CD4-positive, CD25-positive, alpha-beta regulatory T cell (primary cell): Measurements from ENCODE around the gene DPP3. TPM values are rescaled to one million over a fixed set of nuclear protein-coding genes. Genes with fewer than 3 reads are reported as not detected.
"Not testable (repeated sequence)": the region's sequence is repeated elsewhere in the genome, so short reads cannot be mapped to it uniquely, and the experiment has no call there.

ENCODE experiments used
- ATAC-seq, 2 donors: fragments of 150-1000 bp; cut with Tn5 transposase; one replicate each; pipeline ENCODE4 v1.10.0; 2021; ENCODE audit warnings: low read depth in 2 of 2, moderate number of reproducible peaks in 2 of 2, moderate library complexity in 1 of 2
- DNase-seq, 3 donors: peaks; one replicate each; pipeline versions ENCODE4 v3.0.0 to v3.0.0-alpha.2; 2012 to 2022; ENCODE audit warnings: mixed read lengths in 1 of 3
- H3K27ac ChIP-seq: one replicate; pipeline ENCODE4 v1.7.0; 2013; ENCODE audit warnings: mild to moderate bottlenecking, low read length; ENCODE audit not compliant: insufficient read depth, poor library complexity, severe bottlenecking
- H3K27me3 ChIP-seq: one replicate; pipeline ENCODE4 v1.7.0; 2013; ENCODE audit warnings: low read length; ENCODE audit not compliant: control insufficient read depth, insufficient read depth
- H3K36me3 ChIP-seq: one replicate; pipeline ENCODE4 v1.7.0; 2013; ENCODE audit warnings: mild to moderate bottlenecking, low read length, moderate library complexity; ENCODE audit not compliant: control insufficient read depth, insufficient read depth
- H3K4me1 ChIP-seq: 2 replicates; pipeline ENCODE4 v1.7.0; 2013; ENCODE audit warnings: mild to moderate bottlenecking, low read length; ENCODE audit not compliant: insufficient read depth, control insufficient read depth, poor library complexity, severe bottlenecking
- H3K4me3 ChIP-seq: one replicate; pipeline ENCODE4 v1.7.0; 2013; ENCODE audit warnings: low read depth, mild to moderate bottlenecking, low read length, moderate library complexity
- H3K9me3 ChIP-seq, 2 experiments: 1 replicate in 1 of 2; 2 replicates in 1 of 2; pipeline ENCODE4 v1.7.0; 2013; ENCODE audit warnings: low read length in 2 of 2, mild to moderate bottlenecking in 1 of 2, moderate library complexity in 1 of 2; ENCODE audit not compliant: control insufficient read depth in 2 of 2
- H3K27ac Mint-ChIP-seq, 3 donors: one replicate each; pipeline ENCODE4 v1.8.0; 2020 to 2022; ENCODE audit warnings: mild to moderate bottlenecking in 3 of 3, mixed read lengths in 3 of 3, moderate library complexity in 2 of 3
- H3K27me3 Mint-ChIP-seq: one replicate; pipeline ENCODE4 v1.8.0; 2022; ENCODE audit warnings: mild to moderate bottlenecking, mixed read lengths
- H3K36me3 Mint-ChIP-seq: one replicate; pipeline ENCODE4 v1.8.0; 2020; ENCODE audit warnings: mixed read lengths
- H3K4me1 Mint-ChIP-seq, 4 donors: one replicate each; pipeline ENCODE4 v1.8.0; 2020 to 2022; ENCODE audit warnings: mixed read lengths in 4 of 4, mild to moderate bottlenecking in 1 of 4
- H3K4me3 Mint-ChIP-seq, 4 donors: one replicate each; pipeline ENCODE4 v1.8.0; 2020 to 2022; ENCODE audit warnings: mild to moderate bottlenecking in 4 of 4, mixed read lengths in 4 of 4, moderate library complexity in 3 of 4
- H3K9me3 Mint-ChIP-seq, 7 donors: one replicate each; pipeline ENCODE4 v1.8.0; 2020 to 2022; ENCODE audit warnings: mixed read lengths in 7 of 7, mild to moderate bottlenecking in 3 of 7, moderate library complexity in 2 of 7
- polyA plus RNA-seq, 4 donors: library from polyadenylated mRNA; unstranded; fragments of 300-500 nt; fragmentation: Illumina TruSeq; gene quantifications; one replicate each; pipeline ENCODE4 v1.2.3, GENCODE V29; 2021
- total RNA-seq: library from RNA; stranded (reverse); gene quantifications from one replicate; pipeline ENCODE4 v1.2.3, GENCODE V29; 2022

Gene DPP3
- total and polyA plus RNA-seq, 5 donors from 2014 or later: 27.1 to 38.7 (median 29.5) TPM

DNA sequence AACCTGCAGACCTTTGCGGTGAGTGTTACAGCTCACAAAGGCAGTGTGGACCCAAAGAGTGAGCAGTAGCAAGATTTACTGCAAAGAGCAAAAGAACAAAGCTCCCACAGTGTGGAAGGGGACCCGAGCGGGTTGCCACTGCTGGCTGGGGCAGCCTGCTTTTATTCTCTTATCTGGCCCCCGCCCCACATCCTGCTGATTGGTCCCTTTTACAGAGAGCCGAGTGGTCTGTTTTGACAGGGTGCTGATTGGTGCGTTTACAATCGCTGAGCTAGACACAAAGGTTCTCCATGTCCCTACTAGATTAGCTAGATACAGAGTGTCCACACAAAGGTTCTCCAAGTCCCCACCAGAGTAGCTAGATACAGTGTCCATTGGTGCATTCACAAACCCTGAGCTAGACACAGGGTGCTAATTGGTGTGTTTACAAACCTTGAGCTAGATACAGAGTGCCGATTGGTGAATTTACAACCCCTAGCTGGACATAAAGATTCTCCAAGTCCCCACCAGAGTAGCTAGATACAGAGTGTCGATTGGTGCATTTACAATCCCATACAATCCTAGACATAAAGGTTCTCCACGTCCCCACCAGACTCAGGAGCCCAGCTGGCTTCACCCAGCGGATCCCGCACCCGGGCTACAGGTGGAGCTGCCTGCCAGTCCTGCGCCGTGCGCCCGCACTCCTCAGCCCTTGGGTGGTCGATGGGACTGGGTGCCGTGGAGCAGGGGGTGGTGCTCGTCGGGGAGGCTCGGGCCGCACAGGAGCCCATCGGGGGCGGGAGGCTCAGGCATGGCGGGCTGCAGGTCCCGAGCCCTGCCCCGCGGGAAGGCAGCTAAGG is 39.9 kb upstream of the DPP3 start:
- not testable (repeated sequence) for ATAC-seq, DNase-seq, H3K9me3 Mint-ChIP-seq, H3K27ac ChIP-seq, H3K27ac Mint-ChIP-seq, H3K4me3 ChIP-seq, H3K27me3 Mint-ChIP-seq, H3K4me1 ChIP-seq, H3K36me3 Mint-ChIP-seq, H3K4me3 Mint-ChIP-seq, H3K27me3 ChIP-seq
- Histone ChIP-seq H3K9me3 (peaks cover 8 to 13% of the 10 kb centered on the region in 2 experiments), H3K36me3 (peaks cover 16% of the 10 kb centered on the region)
- H3K4me1 Mint-ChIP-seq: peaks cover 0 to 16% (median 2%) of the 10 kb centered on the region in 4 donors

DNA sequence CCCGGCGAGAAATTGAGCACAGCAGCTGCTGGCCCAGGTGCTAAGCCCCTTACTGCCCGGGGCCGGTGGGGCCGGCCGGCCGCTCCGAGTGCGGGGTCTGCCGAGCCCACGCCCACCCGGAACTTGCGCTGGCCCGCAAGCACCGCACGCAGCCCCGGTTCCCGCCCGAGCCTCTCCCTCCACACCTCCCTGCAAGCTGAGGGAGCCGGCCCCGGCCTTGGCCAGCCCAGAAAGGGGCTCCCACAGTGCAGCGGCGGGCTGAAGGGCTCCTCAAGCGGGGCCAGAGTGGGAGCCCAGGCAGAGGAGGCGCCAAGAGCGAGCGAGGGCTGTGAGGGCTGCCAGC is 39.3 kb upstream of the DPP3 start:
- not testable (repeated sequence) for H3K9me3 Mint-ChIP-seq

DNA sequence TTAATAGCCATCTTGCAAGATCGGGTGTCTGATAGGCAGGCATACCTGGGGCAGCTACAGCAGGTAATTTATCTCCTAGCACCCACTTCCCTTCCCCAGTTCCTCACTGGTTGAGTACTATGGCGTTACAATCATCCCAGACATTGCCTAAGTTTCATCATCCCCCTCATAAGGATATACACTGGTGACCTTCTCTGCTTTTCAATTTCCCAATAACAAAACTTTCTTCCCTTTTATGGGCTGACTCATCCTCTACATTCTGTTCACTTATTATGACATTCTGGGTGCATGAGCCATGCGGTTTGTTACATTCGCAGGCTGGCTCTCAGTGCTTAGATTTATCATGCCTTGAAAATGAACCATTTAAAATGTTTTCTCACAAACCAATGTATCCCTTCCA is 36.6 kb upstream of the DPP3 start:
- H3K27me3 ChIP-seq: no peaks in the 10 kb centered on the region
- no peak overlapping the region for H3K27ac ChIP-seq
- no peaks in the 10 kb centered on the region for H3K4me1 ChIP-seq
- no peak for ATAC-seq
- no peaks in the 10 kb centered on the region for H3K36me3 ChIP-seq
- H3K9me3 ChIP-seq: peaks cover 8 to 13% of the 10 kb centered on the region in 2 experiments
- H3K36me3 Mint-ChIP-seq: peaks cover 3% of the 10 kb centered on the region
- H3K4me3 Mint-ChIP-seq: peak overlapping the region in 1 of 4 donors; percentile 61
- peaks cover 13% of the 10 kb centered on the region for H3K27me3 Mint-ChIP-seq
- peaks cover 0 to 6% (median 1%) of the 10 kb centered on the region in 4 donors for H3K4me1 Mint-ChIP-seq
- H3K27ac Mint-ChIP-seq: no peak overlapping the region
- DNase-seq: no peak
- no peak overlapping the region for H3K4me3 ChIP-seq
- H3K9me3 Mint-ChIP-seq: peaks cover 0 to 12% (median 4%) of the 10 kb centered on the region in 7 donors

More for the DNA sequence above, 39.3 kb upstream of the DPP3 start:
- not testable (repeated sequence) for H3K4me3 Mint-ChIP-seq, H3K27me3 Mint-ChIP-seq, ATAC-seq, H3K27ac Mint-ChIP-seq, DNase-seq, H3K36me3 Mint-ChIP-seq, H3K4me3 ChIP-seq, H3K27ac ChIP-seq, H3K27me3 ChIP-seq, H3K4me1 ChIP-seq
- peaks cover 0 to 16% (median 2%) of the 10 kb centered on the region in 4 donors for H3K4me1 Mint-ChIP-seq
- peaks cover 11% of the 10 kb centered on the region for H3K36me3 ChIP-seq
- H3K9me3 ChIP-seq: peaks cover 8 to 13% of the 10 kb centered on the region in 2 experiments

DNA sequence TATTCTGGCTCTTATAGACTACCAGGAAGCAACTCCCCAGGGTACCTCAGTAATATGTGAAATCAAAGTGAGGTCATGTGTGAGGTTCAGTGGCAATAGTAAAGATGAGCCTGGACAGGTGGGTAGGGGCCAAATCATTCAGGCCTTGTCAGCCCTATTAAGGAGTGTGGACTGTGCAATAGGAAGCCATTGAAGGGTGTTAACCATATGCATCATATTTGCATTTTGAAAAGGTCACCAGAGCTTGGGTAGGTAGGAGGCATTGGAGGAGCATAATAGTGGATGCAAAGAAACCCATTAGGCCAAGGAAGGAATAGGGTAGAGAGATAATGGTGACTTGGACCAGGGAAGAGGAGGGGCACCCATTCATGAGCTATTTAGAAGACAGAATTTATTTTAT is 33.2 kb upstream of the DPP3 start:
- Histone ChIP-seq H3K36me3 (no peaks in the 10 kb centered on the region), H3K9me3 (peaks cover 8 to 13% of the 10 kb centered on the region in 2 experiments), H3K4me3 (no peak overlapping the region), H3K27ac (no peak overlapping the region), H3K27me3 (no peaks in the 10 kb centered on the region), H3K4me1 (no peaks in the 10 kb centered on the region)
- Mint-ChIP-seq H3K27ac (peak overlapping the region in 1 of 3 donors; percentile 82), H3K4me3 (no peak overlapping the region), H3K27me3 (peaks cover 13% of the 10 kb centered on the region), H3K9me3 (peaks cover 0 to 10% (median 4%) of the 10 kb centered on the region in 7 donors), H3K4me1 (peaks cover 0 to under 1% (median 0%) of the 10 kb centered on the region in 4 donors), H3K36me3 (peaks cover 4% of the 10 kb centered on the region)
- no peak for DNase-seq
- no peak for ATAC-seq

DNA sequence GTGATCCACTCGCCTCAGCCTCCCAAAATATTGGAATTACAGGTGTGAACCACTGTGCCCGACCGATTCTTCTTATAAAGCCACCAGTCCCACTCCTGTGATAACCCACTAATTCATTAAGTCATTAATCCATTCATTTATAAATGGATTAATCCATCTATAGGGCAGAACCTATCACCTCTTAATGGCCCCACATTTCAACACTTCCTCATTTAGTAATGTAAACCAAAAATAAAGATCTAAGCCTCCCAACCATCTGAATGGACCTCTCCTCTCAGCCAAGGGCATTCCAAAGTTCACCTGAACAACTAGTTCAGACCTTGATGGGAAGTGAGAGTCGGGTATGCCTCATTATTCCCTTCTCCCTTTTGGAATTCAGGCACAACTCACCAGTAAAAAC is 31.7 kb upstream of the DPP3 start:
- Mint-ChIP-seq H3K4me1 (peaks cover 0 to 2% (median 0%) of the 10 kb centered on the region in 4 donors), H3K9me3 (peaks cover 0 to 6% (median 4%) of the 10 kb centered on the region in 7 donors), H3K27ac (no peak overlapping the region)

DNA sequence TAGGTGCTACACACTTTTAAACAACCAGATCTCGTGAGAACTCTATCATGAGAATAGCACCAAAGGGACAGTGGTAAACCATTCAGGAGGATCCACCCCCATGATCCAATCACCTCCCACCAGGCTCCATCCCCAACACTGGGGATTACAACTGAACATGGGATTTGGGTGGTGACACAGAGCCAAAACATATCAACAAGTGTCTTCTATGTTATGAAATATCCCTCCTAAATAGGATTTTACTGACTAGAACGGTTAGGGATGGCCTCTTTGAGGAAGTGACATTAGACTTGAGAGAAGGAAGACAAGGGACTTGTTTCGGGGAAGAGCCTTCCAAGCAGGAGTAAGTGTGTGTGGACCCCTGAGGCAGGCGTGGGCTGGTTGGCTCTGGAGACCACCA is 29.7 kb upstream of the DPP3 start:
- Mint-ChIP-seq H3K9me3 (peaks cover 0 to 2% (median 0%) of the 10 kb centered on the region in 7 donors), H3K4me1 (peaks cover 0 to 19% (median 8%) of the 10 kb centered on the region in 4 donors), H3K36me3 (peaks cover 4% of the 10 kb centered on the region), H3K27ac (no peak overlapping the region), H3K27me3 (peaks cover 15% of the 10 kb centered on the region), H3K4me3 (no peak overlapping the region)
- Histone ChIP-seq H3K27ac (no peak overlapping the region), H3K9me3 (no peaks in the 10 kb centered on the region), H3K4me3 (no peak overlapping the region), H3K27me3 (no peaks in the 10 kb centered on the region), H3K4me1 (no peaks in the 10 kb centered on the region), H3K36me3 (no peaks in the 10 kb centered on the region)
- ATAC-seq: no peak
- no peak for DNase-seq

More for the DNA sequence above, 31.7 kb upstream of the DPP3 start:
- peaks cover 4% of the 10 kb centered on the region for H3K36me3 Mint-ChIP-seq
- H3K4me3 Mint-ChIP-seq: no peak overlapping the region
- no peaks in the 10 kb centered on the region for H3K36me3 ChIP-seq
- H3K27me3 Mint-ChIP-seq: peaks cover 13% of the 10 kb centered on the region
- H3K4me3 ChIP-seq: no peak overlapping the region
- H3K9me3 ChIP-seq: peaks cover 1 to 2% of the 10 kb centered on the region in 2 experiments
- H3K27me3 ChIP-seq: no peaks in the 10 kb centered on the region
- no peak for ATAC-seq
- H3K4me1 ChIP-seq: no peaks in the 10 kb centered on the region
- H3K27ac ChIP-seq: no peak overlapping the region
- no peak for DNase-seq

DNA sequence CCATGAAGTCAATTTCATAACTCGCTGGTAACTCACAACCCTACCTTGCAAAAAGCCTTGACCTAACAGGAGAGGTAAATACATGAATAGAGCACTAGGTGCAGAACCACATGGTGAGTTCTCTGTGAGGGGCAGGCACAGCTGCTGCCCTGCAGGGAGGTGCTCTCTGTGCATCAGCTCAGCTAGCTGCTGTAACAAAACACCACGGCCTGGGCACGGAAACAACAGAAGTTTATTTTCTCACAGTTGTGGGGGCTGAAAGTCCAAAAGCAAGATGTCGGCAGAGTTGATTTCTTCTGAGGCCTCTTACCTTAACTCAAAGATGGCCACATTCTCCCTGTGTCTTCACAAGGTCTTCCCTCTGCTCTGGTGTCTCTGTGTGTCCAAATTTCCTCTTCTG is 28.6 kb upstream of the DPP3 start:
- peaks cover 4% of the 10 kb centered on the region for H3K36me3 Mint-ChIP-seq

DNA sequence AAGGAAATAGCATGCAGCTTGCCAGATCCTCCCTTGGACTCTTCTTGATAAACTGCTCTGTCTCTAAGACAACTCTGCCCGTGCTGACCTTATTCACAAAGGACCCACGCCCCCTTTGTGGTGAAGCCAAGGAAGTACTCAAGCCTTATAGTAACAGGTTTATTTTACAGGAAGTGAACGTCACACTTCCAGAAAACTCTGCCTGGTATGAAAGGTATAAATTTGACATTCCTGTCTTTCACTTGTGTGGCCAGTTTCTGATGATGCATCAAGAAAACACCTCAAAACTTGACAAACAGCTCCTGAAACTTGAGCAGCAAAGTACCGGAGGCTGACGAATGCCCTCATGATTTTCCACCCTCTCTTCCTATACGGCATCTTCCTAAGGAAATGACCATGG is 26.0 kb upstream of the DPP3 start:
- H3K36me3 Mint-ChIP-seq: peaks cover 4% of the 10 kb centered on the region
- no peaks in the 10 kb centered on the region for H3K4me1 ChIP-seq
- DNase-seq (peak in 1 of 3 donors; percentile 38), ATAC-seq (no peak)
- H3K9me3 Mint-ChIP-seq: no peaks in the 10 kb centered on the region
- H3K27me3 Mint-ChIP-seq: peaks cover 10% of the 10 kb centered on the region
- H3K36me3 ChIP-seq: no peaks in the 10 kb centered on the region
- H3K27ac Mint-ChIP-seq: no peak overlapping the region
- no peaks in the 10 kb centered on the region for H3K27me3 ChIP-seq
- H3K4me1 Mint-ChIP-seq: peaks cover 0 to 19% (median 8%) of the 10 kb centered on the region in 4 donors
- H3K27ac ChIP-seq: no peak overlapping the region
- H3K9me3 ChIP-seq: no peaks in the 10 kb centered on the region
- no peak overlapping the region for H3K4me3 Mint-ChIP-seq
- no peak overlapping the region for H3K4me3 ChIP-seq

More for the DNA sequence above, 28.6 kb upstream of the DPP3 start:
- no peak for DNase-seq
- peaks cover 0 to 19% (median 8%) of the 10 kb centered on the region in 4 donors for H3K4me1 Mint-ChIP-seq
- H3K4me1 ChIP-seq: no peaks in the 10 kb centered on the region
- no peak overlapping the region for H3K27ac ChIP-seq
- H3K4me3 Mint-ChIP-seq: no peak overlapping the region
- H3K9me3 ChIP-seq: no peaks in the 10 kb centered on the region
- H3K36me3 ChIP-seq: no peaks in the 10 kb centered on the region
- no peak overlapping the region for H3K27ac Mint-ChIP-seq
- no peak for ATAC-seq
- H3K27me3 ChIP-seq: no peaks in the 10 kb centered on the region
- peaks cover 0 to 2% (median 0%) of the 10 kb centered on the region in 7 donors for H3K9me3 Mint-ChIP-seq
- H3K27me3 Mint-ChIP-seq: peaks cover 10% of the 10 kb centered on the region
- no peak overlapping the region for H3K4me3 ChIP-seq
